ENCODE measurements around the gene ARHGAP18.
"Not testable (repeated sequence)": the region's sequence is repeated elsewhere in the genome, so short reads cannot be mapped to it uniquely, and the experiment has no call there.

Gene ARHGAP18

DNA sequence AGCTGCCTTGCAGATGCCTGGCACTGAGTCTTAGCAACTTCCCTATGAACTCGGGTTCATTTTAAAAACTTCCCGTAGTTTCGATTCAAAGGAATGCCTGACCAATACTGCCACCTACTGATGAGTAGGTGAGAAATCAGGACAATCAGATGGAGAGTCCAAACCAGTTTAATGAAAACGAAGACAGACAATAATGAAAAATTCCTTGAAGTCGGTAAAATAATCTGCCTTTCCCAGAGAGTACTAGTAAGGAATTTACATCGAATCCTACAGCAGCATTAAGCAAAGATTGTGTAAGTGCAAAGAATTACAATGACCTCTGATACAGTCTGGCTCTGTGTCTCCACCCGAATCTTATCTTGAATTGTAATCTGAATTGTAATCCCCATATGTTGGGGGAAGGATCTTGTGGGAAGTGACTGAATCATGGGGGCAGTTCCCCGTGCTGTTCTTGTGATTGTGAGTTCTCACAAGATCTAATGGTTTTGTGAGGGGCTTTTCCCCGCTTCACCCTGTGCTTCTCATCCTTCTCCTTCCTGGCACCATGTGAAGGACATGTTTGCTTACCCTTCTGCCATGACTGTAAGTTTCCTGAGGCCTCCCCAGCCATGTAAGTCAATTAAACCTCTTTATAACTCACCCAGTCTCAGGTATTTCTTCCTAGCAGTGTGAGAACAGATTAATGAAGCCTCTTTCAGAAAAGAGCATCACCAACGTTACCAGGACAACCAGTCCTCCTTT lies 134.4 kb downstream of the ARHGAP18 start:
- peak in 2 of 3 experiments; percentile 40 to 45 for DNase-seq

DNA sequence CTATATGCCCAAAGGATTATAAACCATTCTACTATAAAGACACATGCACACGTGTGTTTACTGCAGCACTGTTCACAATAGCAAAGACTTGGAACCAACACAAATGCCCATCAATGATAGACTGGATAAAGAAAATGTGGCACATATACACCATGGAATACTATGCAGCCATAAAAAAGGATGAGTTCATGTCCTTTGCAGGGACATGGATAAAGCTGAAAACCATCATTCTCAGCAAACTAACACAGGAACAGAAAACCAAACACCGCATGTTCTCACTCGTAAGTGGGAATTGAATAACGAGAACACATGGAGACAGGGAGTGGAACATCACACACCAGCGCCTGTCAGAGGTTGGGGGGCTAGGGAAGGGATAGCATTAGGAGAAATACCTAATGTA lies 135.4 kb downstream of the ARHGAP18 start:
- DNase-seq = not testable (repeated sequence)

DNA sequence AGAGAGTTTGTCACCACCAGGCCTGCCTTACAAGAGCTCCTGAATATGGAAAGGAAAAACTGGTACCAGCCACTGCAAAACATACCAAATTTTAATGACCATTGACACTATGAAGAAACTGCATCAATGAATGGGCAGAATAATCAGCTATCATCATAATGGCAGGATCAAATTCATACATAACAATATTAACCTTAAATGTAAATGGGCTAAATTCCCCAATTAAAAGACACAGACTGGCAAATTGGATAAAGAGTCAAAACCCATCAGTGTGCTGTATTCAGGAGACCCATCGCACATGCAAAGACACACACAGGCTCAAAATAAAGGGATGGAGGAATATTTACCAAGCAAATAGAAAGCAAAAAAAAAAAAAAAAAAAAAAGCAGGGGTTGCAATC lies 139.0 kb downstream of the ARHGAP18 start:
- not testable (repeated sequence) for DNase-seq

DNA sequence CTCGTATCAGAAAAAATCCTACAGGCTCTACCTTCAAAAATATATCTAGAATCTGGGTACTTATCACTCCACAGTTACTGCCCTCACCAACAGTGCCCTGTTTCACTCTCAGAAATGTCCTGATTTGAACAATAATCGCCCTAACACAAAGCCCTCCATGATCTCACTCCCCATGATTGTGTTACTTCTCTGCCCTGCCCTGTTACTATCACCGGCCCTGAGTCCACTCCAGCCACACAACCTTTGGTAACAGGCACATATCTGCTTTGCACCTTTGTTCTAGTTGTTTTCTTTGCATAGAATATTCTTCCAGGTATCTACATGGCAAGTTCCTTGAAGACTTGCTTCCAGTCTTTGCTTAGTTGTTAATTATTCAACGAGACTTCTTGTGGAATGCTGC lies 142.0 kb downstream of the ARHGAP18 start:
- no peak for DNase-seq

DNA sequence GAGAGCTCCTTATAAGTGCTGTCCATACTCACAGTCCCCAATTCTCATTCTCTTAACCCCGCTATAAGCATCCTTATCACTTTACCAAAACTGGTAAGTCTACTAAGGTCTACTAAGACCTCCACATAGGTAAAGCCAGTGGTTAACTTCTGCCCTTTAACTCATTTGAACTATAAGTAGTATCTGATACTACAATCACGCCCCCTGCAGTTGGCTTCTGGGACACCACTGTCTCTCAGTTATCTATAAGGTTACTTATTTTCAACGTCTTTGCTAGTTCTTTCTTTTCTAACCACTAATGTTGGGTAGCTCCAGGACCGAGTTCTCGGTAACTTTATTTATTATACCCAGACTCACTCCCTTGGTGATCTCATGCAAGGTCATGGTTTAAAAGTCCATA lies 142.6 kb downstream of the ARHGAP18 start:
- peak; percentile 11 to 33 (median 28) for DNase-seq

DNA sequence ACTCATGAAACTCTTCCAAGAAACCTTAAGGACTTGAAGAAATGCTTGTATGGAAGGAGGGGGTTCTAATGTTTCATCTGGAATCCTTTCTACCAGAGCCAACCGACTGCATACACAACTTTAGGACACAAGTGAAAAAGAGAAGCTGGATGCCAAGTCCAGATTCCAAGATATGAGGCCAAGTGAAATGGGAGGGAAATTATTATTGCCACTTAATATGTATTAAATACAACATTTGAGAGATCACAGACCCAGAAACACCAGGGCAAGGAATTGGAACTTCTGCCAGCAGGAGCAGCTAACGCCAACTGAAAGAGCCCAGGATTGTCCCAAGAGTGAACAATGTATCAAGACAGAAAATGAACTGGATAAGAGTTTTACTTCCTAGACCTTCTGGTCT lies 144.2 kb downstream of the ARHGAP18 start:
- no peak for DNase-seq

DNA sequence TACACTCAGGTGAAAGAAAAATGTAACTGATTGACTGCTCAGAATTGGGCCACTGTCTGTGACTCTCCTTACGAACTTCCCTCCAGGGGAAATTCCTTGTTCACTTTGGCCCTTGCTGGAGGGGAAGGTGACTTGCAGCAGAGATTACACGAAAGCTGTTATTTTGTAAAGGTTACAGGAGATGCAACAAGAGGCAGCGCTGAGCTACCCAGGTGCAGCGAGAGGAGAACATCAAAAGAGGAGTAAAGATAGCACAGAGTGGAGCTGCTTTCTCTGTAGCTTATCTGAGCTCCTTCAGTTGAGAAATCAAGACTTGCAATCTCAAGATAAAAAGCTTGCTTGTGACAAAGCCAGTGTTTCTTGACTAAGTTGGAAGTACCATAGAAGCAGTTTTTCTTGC lies 144.6 kb downstream of the ARHGAP18 start:
- no peak for DNase-seq

DNA sequence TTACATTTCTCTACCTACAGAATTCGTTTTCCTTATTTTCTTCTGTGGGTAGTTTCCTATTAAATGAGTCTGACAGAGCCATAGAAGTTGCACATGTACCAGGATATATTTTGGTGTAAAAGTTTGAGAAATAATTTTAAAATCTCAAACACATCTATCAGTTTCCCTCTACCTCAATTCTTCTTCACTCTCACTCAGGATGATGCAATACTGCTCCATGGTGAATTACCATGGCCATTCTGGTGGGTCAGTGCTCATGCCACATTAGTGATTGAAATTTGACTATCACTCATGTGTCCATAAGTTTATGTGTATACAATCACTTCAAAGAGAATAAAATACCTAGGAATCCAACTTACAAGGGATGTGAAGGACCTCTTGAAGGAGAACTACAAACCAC lies 151.7 kb downstream of the ARHGAP18 start:
- DNase-seq = no peak

DNA sequence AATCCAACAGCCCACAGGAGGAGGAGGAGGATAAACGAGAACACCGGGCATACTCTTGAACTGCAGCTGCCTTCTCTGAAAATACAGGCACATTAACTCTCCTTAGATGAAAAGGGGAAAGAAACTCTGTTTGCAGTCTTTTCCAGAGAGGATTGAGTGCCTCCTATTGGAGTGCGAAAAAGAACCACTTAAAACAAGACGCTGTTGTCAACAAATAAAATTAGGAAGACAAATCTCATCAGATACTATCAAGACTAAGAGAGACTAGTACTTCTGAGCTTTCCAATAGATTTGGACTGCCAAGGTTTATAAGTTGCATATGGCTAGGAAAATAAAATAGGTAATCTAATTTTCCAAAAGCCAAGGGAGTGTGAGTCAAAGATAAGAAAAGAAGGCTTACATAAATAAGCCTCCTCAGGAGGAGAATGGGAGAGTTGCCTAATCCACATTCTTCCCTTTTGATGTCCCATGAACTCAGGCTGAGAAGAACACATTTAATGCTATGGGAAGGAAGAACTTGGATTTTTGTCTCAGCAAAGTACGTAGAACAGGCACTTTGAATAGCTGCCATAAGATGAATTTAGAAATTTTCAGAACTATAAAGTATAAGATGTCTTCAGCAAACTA lies 154.7 kb downstream of the ARHGAP18 start:
- DNase-seq = no peak

DNA sequence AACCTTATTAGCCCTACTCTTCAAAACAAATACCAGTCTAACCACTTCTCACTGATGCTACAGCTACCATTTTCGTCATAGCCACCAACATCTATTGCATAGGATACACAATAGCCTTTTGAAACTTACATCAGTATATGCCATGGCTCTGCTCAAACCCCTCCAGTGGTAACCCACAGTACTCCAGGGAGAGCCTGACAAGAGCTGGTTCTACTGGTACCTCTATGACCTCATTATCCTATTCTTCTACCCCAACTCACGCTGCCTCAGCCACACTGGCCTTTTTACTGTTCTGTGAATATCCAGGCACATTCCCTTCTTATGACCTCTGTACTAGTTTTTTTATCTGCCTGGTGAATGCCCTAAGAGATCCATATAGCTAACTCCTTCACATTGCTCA lies 157.6 kb downstream of the ARHGAP18 start:
- no peak for DNase-seq

DNA sequence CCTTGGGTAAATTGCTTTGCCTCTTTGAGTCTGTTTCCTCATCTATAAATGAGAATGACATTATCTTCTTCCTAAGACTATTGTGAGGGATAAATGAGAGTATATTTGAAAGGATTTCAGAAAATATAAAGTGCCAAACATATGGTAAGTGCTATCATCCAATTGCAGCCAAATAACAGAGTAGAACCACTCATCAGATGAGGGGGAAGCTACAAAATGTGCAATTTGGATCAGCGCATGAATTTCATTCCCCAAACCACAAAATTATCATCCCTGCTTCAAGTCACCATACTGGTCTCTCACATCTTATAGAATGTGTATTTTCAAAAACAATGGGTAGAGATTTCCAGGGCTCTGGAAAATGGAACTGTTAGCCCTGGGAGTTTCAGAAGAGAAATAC lies 158.5 kb downstream of the ARHGAP18 start:
- no peak for DNase-seq

DNA sequence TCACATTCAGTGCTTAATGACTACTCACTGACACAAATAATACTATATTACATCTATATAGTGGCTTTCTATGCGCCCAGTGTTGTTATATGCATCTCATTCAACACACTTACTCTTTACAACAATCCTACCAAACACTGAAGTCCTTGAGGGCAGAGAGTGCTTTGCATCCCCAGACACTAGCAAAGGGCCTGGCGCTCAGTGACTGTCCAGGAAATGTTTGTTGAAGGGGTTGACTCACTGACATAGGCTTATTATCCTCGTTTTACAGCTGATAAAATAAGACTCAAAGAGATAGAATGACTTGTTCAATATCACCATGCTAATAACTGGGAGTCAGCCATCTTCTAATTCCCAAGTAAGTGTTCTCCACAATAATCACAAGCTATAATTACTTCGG lies 163.3 kb downstream of the ARHGAP18 start:
- peak in 2 of 3 experiments; percentile 7 to 44 for DNase-seq

DNA sequence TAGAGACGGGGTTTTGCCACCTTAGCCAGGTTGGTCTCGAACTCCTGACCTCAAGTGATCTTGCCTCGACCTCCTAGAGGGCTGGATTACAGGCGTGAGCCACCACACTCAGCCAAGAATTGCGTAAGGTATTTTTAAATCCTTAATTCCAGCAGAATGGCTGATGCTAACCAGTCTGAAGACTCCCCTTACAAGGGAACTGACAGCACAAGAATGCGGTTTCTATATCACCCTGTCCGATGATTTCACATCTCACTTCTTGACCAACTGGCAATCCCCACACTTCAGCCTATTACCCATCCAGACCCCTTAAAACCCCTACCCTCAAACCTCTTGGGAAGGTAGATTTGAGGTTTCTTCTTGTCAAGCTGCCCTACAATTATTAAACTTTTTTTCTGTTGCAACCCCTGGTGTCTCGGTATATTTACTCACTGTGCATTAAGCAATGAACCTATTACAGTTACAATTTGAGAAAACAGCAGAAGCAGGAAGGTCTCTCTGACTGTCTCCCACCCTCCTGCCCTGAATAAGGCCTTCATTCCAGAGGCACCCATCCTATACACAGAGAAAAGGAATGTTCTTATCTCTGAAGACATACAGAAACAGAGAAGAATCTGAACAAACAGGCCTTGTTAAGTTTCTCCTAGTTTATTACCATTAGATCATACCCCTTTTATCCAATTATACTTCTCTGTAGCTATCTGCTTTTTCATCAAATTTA lies 164.9 kb downstream of the ARHGAP18 start:
- no peak for DNase-seq

DNA sequence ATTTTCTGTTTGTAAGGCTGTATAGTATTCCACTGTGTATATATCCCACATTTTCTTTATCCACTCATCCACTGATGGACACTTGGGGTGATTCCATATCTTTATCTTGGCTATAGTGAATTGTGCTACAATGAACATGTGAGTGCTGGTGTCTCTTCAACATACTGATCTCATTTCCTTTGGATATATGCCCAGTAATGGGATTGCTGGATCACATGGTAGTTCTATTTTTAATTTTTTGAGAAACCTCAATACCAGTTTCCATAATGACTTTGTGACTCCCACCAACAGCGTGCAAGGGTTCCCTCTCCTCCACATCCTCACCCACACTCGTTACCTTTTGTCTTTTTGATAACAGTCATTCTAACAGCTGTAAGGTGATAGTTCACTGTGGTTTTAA lies 166.0 kb downstream of the ARHGAP18 start:
- DNase-seq = no peak

DNA sequence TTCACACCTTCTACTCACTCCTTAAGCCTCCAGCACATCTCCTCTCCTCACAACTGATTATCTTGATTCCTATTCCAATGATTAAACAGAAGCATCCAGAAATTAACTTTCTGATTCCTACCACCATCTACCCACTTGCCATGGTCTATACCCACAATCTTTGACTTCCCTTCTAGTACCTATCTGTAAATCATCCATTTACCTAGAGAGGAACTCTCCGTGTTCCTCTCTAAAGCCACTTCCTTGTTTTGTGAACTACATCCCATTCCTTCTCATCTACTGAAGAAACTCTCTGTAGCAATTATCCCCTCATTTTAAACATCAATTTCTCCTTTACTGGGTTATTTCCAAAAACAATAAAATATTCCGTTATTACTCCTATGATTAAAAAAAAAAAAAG lies 167.3 kb downstream of the ARHGAP18 start:
- no peak for DNase-seq

DNA sequence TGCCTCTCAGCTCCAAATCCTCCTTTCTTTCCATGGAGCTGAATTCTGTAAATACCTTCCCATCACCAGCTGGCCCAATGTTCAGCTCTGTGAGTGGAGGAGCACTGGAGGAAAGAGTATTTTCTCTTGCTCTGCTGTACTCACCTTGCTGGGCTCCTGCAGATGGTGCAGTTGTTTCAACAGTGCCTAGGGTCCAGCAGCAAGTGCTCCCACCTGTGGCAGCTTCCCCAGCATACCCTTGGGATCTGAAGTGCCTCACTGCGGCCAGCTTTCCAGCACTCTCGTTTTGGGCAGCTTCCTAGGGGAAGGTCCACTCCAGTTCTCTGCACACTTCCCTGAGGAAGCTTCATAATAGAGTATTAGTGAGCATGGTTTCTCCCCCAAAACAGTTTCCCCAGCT lies 170.9 kb downstream of the ARHGAP18 start:
- DNase-seq = peak in 1 of 3 experiments; percentile 12

DNA sequence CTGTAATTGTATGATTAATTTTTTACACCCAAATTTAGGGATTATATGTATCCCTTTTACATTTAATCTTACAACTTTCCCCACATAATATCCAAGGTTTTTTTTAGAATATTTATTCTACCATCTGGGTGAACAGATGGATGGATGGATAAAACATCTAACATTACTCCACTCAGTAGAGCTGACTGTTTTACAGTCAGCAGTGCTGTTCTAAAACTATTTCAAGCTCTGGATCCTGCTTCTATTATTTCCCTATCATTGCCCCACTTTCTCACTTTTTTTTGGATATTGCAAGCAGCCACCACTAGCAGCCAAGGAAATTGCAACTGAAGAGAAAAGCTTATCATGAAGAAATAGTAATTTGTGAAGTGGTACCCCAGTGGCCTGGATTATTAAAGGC lies 173.7 kb downstream of the ARHGAP18 start:
- no peak for DNase-seq

DNA sequence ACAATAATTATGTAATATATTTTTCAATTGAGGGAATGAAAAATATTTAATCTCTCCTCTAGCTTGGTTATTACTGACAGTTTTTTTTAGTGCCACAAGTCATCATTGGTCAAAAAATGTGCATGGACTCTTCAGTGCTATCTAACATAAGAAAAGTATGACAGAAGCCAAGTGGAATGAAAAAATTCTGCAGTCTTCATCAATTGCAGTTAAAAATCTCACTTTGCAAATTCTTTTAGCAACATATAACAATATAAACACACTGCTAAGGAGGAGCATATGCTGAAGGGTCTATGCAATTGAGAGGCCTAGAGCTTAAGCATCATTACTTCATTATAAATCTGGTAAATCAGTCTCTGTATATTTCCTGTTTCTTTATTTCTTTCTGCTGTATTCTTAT lies 175.1 kb downstream of the ARHGAP18 start:
- DNase-seq = no peak

Measured in NCI-H1417 (cell line).